WERI-Rb-1 (cell line): ENCODE measurements around the gene UBE2B.
"Not testable (repeated sequence)": the region's sequence is repeated elsewhere in the genome, so short reads cannot be mapped to it uniquely, and the experiment has no call there.

Experiments
- DNase-seq: peaks from one replicate; pipeline ENCODE4 v3.0.0-alpha.2; 2020
- H3K27ac ChIP-seq: fragments of 250-450 bp; sonication (Bioruptor Pico); 2 replicates; pipeline ENCODE4 v1.5.1; 2020; ENCODE audit warnings: mild to moderate bottlenecking, moderate library complexity
- H3K27me3 ChIP-seq: fragments of 250-450 bp; sonication (Bioruptor Pico); 2 replicates; pipeline ENCODE4 v1.5.1; 2021; ENCODE audit warnings: mild to moderate bottlenecking, low read depth, moderate library complexity; ENCODE audit not compliant: insufficient read depth, severe bottlenecking
- H3K36me3 ChIP-seq: fragments of 250-450 bp; sonication (Bioruptor Pico); 2 replicates; pipeline ENCODE4 v1.5.1; 2020; ENCODE audit warnings: mild to moderate bottlenecking, moderate library complexity
- H3K4me3 ChIP-seq: 2 replicates; pipeline ENCODE4 v1.5.1; 2011; ENCODE audit warnings: low read depth, mild to moderate bottlenecking, control low read depth, low read length
- H3K9me3 ChIP-seq: fragments of 250-450 bp; sonication (Bioruptor Pico); 2 replicates; pipeline ENCODE4 v1.5.1; 2021; ENCODE audit warnings: mild to moderate bottlenecking, moderate library complexity; ENCODE audit not compliant: severe bottlenecking
- TF ChIP-seq, protein P1 (sequence below): IDR thresholded peaks from 2 replicates; pipeline ENCODE4 v1.5.1; 2011; ENCODE audit warnings: low read depth, mild to moderate bottlenecking, control low read depth, inconsistent platforms, low read length

The UBE2B gene

GRCh38 chr5:134374232-134374631 lies 2.9 kb downstream of the UBE2B start:
- Histone ChIP-seq H3K36me3 (peaks cover 54% of the 10 kb centered on the region), H3K27me3 (no peaks in the 10 kb centered on the region), H3K9me3 (no peaks in the 10 kb centered on the region), H3K27ac (no peak overlapping the region), H3K4me3 (no peak overlapping the region)
- DNase-seq = no peak
- TF ChIP-seq, protein P1, sequence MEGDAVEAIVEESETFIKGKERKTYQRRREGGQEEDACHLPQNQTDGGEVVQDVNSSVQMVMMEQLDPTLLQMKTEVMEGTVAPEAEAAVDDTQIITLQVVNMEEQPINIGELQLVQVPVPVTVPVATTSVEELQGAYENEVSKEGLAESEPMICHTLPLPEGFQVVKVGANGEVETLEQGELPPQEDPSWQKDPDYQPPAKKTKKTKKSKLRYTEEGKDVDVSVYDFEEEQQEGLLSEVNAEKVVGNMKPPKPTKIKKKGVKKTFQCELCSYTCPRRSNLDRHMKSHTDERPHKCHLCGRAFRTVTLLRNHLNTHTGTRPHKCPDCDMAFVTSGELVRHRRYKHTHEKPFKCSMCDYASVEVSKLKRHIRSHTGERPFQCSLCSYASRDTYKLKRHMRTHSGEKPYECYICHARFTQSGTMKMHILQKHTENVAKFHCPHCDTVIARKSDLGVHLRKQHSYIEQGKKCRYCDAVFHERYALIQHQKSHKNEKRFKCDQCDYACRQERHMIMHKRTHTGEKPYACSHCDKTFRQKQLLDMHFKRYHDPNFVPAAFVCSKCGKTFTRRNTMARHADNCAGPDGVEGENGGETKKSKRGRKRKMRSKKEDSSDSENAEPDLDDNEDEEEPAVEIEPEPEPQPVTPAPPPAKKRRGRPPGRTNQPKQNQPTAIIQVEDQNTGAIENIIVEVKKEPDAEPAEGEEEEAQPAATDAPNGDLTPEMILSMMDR = no peak

- no peak for DNase-seq
- Histone ChIP-seq H3K27ac (no peak overlapping the region), H3K36me3 (peaks cover 84% of the 10 kb centered on the region), H3K4me3 (no peak overlapping the region), H3K27me3 (no peaks in the 10 kb centered on the region), H3K9me3 (no peaks in the 10 kb centered on the region)
- TF ChIP-seq, protein P1 = no peak
These were observed 9.0 kb downstream of the UBE2B start for GRCh38 chr5:134380346-134380745.

DNA sequence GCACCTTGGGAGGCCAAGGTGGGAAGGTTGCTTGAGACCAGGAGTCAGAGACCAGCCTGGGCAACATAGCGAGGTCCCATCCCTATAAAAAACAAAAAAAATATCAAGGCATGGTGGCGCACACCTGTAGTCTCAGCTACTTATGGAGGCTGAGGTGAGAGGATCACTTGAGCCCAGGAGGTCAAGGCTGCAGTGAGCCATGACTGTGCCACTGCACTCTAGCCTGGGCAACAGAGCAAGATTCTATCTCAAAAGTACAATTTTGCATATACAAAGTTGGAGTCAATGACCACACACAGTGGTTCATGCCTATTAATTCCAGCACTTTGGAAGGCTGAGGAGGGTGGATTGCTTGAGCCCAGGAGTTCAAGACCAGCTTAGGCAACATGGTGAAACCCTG lies 10.8 kb downstream of the UBE2B start:
- peaks cover 84% of the 10 kb centered on the region for H3K36me3 ChIP-seq
- H3K27me3 ChIP-seq, H3K4me3 ChIP-seq, H3K27ac ChIP-seq, H3K9me3 ChIP-seq, DNase-seq: not testable (repeated sequence)

GRCh38 chr5:134383980-134384697 lies 12.8 kb downstream of the UBE2B start:
- Histone ChIP-seq H3K36me3 (peaks cover 85% of the 10 kb centered on the region), H3K27ac (no peak overlapping the region), H3K4me3 (no peak overlapping the region), H3K9me3 (no peaks in the 10 kb centered on the region), H3K27me3 (no peaks in the 10 kb centered on the region)
- DNase-seq = no peak
- TF ChIP-seq, protein P1 = no peak

DNA sequence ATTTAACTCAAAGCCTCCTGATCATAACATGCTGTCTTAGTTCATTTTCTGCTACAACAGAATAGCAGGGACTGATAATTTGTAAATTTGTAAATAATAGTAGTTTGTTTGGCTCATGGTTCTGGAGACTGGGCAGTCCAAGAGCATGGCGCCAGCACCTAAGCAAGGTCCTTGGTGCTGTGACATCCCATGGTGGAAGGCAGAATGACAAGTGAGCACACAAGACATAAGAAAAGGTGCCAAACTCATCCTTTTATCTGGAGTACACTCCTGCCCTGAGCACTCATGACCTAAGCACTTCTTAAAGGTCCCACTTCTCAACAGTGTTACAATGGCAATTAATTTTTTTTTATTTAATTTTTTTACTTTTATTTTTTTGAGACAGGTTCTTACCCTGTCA lies 16.1 kb downstream of the UBE2B start:
- H3K27ac ChIP-seq = no peak overlapping the region
- no peaks in the 10 kb centered on the region for H3K27me3 ChIP-seq
- no peak overlapping the region for H3K4me3 ChIP-seq
- peaks cover 87% of the 10 kb centered on the region for H3K36me3 ChIP-seq
- H3K9me3 ChIP-seq = no peaks in the 10 kb centered on the region
- no peak for DNase-seq
- TF ChIP-seq, protein P1 = no peak

GRCh38 chr5:134392301-134392700 lies 20.9 kb downstream of the UBE2B start:
- TF ChIP-seq, protein P1 = no peak
- H3K27ac ChIP-seq = no peak overlapping the region
- DNase-seq = no peak
- H3K9me3 ChIP-seq = no peaks in the 10 kb centered on the region
- no peaks in the 10 kb centered on the region for H3K27me3 ChIP-seq
- peaks cover 77% of the 10 kb centered on the region for H3K36me3 ChIP-seq
- no peak overlapping the region for H3K4me3 ChIP-seq
